Measurements from ENCODE around the gene SMPX.

The SMPX gene

GRCh38 chrX:21711848-21712197 lies 46.1 kb downstream of the SMPX start:
- no peak for DNase-seq (ENCODE audit: low read depth)

- DNase-seq (ENCODE audit: low read depth), result no peak
Measured at GRCh38 chrX:21711129-21711847, 46.6 kb downstream of the SMPX start.

- DNase-seq (ENCODE audit: low read depth), result no peak
Measured at GRCh38 chrX:21708116-21708515, 49.8 kb downstream of the SMPX start.

GRCh38 chrX:21705225-21705624 lies 52.7 kb downstream of the SMPX start:
- no peak for DNase-seq (ENCODE audit: low read depth)

GRCh38 chrX:21702725-21703124 lies 55.2 kb downstream of the SMPX start:
- DNase-seq (ENCODE audit: low read depth), result no peak

GRCh38 chrX:21700967-21701366 lies 56.9 kb downstream of the SMPX start:
- no peak for DNase-seq (ENCODE audit: low read depth)

GRCh38 chrX:21700275-21700674 lies 57.6 kb downstream of the SMPX start:
- no peak for DNase-seq (ENCODE audit: low read depth)

- no peak for DNase-seq (ENCODE audit: low read depth)
Measured at GRCh38 chrX:21699136-21699535, 58.8 kb downstream of the SMPX start.

GRCh38 chrX:21698272-21698671 lies 59.6 kb downstream of the SMPX start:
- no peak for DNase-seq (ENCODE audit: low read depth)

GRCh38 chrX:21691512-21692018 lies 66.4 kb downstream of the SMPX start:
- no peak for DNase-seq (ENCODE audit: low read depth)

GRCh38 chrX:21683941-21684340 lies 74.0 kb downstream of the SMPX start:
- DNase-seq (ENCODE audit: low read depth), result no peak

- no peak for DNase-seq (ENCODE audit: low read depth)
Measured at GRCh38 chrX:21678048-21678612, 79.8 kb downstream of the SMPX start.

GRCh38 chrX:21675931-21676330 lies 82.0 kb downstream of the SMPX start:
- no peak for DNase-seq (ENCODE audit: low read depth)

- DNase-seq (ENCODE audit: low read depth), result no peak
Measured at GRCh38 chrX:21674430-21675186, 83.3 kb downstream of the SMPX start.

- DNase-seq (ENCODE audit: low read depth), result no peak
Measured at GRCh38 chrX:21666679-21667078, 91.2 kb downstream of the SMPX start.

GRCh38 chrX:21666252-21666651 lies 91.7 kb downstream of the SMPX start:
- DNase-seq (ENCODE audit: low read depth), result no peak

- DNase-seq (ENCODE audit: low read depth), result no peak
Measured at GRCh38 chrX:21662761-21663160, 95.2 kb downstream of the SMPX start.

GRCh38 chrX:21661316-21661715 lies 96.6 kb downstream of the SMPX start:
- DNase-seq (ENCODE audit: low read depth), result no peak

- no peak for DNase-seq (ENCODE audit: low read depth)
Measured at GRCh38 chrX:21660156-21660555, 97.8 kb downstream of the SMPX start.

- DNase-seq (ENCODE audit: low read depth), result no peak
Measured at GRCh38 chrX:21659320-21659719, 98.6 kb downstream of the SMPX start.

GRCh38 chrX:21658746-21659145 lies 99.2 kb downstream of the SMPX start:
- DNase-seq (ENCODE audit: low read depth), result no peak

- DNase-seq (ENCODE audit: low read depth), result no peak
Measured at GRCh38 chrX:21658152-21658737, 99.7 kb downstream of the SMPX start, which contains the start of gene KLHL34. KLHL34 (minus strand) TSS chrX:21658330; CDS start chrX:21657788, 542 bp downstream.
